ENCODE results near the gene NXPH4.
A peak's percentile ranks its signal among the peaks of the same experiment; 100 is the strongest.

The NXPH4 gene

DNA sequence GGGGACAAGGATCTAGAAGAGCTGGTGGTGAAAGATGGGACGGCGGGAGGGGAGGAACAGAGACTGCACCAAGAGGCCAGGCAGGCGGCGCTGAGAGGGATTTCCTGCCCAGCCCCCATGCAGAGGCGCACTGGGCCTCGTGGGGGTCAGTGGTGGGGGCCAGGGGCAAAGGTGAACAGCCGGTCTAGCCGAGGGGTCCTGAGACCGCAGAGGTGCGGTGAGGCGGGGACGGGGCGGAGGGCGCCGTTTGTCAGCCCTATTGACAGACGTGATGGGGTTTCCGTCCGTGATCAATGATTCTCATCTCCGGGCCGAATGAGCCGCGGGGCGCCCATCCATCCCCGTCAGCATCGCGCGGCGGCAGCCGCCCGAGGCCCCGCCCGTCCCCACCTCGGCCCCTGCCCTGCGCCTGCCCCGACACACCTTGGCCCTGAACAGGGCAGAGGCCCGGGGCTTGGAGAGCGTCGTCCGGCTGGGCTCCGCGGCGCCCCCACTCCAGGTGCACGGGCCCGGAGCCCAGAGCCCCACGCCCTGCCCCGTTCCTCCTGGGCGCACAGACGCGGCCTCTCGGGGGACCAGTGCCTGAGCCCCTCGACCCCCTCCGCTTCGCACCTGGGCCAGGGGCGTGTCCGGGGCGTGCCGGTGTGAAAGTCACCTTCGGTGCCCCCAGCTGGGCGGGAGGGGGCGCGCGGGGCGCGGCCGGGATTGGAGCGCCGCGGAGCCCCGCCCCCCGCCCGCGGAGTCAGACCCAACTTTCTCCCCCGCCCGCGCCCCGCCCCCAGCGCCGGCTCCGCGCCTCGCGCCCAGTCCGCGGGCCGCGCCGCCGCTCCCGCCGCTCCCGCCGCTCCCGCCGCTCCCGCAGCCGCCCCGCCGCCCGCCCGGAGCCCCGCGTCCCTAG is at the start of gene NXPH4:
NXPH4 (plus strand) TSS at position 781 of the 898 bp plus-strand sequence. CDS start 176 bp downstream, outside the sequence.
- DNase-seq = peak; percentile 46

DNA sequence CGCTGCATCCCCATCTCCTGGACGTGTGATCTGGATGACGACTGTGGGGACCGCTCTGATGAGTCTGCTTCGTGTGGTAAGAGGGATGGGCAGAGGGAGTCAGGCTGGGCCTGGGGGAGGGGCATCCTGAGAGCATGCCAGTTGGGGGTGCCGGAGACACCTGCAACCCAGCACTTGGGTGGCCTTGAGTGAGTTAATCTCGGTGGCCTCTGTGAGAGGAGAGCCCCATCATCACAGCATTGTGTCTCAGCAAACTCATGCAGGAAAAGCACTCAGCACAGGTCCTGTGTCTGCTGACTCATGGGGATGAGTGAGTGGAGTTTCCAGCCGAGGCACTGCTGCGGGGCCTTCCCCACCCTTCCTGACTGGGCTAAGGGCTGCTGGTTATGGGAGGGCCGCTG is 49.6 kb upstream of the NXPH4 start:
- no peak for DNase-seq

- no peak for DNase-seq
Measured at GRCh38 chr12:57168058-57168457, 48.5 kb upstream of the NXPH4 start.

DNA sequence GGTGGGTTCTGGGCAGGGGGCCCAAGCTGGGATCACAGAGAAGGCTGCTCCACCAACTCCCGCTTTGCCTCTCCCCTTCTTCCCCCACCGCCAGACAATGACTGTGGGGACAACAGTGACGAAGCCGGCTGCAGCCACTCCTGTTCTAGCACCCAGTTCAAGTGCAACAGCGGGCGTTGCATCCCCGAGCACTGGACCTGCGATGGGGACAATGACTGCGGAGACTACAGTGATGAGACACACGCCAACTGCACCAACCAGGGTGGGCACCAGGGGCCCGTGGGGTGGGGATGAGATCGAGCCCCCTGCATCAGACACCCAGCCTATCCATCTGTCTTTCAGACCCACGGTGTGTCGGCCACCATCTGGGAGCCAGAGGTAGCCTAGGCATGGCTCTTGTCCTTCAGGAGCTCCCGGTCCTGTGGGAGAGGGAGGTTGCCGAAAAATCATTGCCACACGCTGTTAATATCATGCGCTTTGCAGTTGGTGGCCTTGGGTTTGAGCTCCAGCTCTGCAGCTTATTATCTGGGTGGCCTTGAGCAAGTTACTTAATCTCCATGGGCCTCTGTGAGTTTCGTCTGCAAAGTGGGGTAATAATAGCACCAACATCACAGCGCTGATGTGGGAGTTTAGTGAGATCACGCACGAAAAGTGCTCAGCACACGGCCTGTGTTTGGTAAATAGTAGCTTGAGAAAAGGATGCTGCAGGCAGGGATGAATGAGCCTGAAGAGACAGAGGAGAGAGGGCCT is 47.4 kb upstream of the NXPH4 start:
- no peak for DNase-seq

- no peak for DNase-seq
Measured at GRCh38 chr12:57169969-57170368, 46.6 kb upstream of the NXPH4 start.

- DNase-seq = no peak
Measured at GRCh38 chr12:57170408-57170807, 46.2 kb upstream of the NXPH4 start.

DNA sequence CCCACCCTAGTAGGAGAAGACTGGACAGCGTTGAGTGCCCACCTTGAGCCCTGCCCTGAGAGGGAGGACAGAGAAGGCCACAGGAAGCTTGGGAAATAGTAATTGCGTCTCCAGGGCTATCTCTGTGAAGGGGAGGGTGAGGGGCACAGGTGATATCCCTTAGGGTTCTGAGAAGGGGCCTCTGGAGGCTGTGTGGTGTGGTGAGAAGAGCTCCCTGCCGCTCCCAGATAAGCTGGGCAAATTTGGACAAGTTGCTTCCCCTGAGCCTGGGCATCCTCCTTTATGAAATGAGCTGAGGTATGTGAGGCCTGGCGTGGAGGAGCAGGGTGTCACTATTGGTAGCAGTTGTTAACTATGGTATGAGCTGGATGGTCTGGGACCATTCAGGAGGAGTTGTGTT is 45.7 kb upstream of the NXPH4 start:
- DNase-seq = no peak

- no peak for DNase-seq
Measured at GRCh38 chr12:57171668-57172067, 44.9 kb upstream of the NXPH4 start.

GRCh38 chr12:57173089-57173488 is 43.5 kb upstream of the NXPH4 start:
- no peak for DNase-seq

GRCh38 chr12:57173683-57174082 is 42.9 kb upstream of the NXPH4 start:
- DNase-seq = no peak

DNA sequence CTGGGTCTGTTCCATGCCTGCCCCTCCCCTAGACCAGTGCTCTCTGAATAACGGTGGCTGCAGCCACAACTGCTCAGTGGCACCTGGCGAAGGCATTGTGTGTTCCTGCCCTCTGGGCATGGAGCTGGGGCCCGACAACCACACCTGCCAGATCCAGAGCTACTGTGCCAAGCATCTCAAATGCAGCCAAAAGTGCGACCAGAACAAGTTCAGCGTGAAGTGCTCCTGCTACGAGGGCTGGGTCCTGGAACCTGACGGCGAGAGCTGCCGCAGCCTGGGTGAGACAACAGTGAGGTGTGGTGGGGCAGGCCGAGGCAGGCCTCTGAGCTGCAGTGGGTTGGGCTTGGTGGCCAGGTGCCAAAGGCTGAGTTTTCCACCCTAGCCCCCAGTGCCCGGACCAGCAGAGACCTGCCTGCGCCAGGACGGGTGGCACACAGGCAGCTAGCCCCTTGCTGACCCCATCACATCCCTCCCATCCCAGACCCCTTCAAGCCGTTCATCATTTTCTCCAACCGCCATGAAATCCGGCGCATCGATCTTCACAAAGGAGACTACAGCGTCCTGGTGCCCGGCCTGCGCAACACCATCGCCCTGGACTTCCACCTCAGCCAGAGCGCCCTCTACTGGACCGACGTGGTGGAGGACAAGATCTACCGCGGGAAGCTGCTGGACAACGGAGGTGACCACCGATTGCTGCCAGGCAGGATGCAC is 41.0 kb upstream of the NXPH4 start:
- DNase-seq = peak; percentile 88

DNA sequence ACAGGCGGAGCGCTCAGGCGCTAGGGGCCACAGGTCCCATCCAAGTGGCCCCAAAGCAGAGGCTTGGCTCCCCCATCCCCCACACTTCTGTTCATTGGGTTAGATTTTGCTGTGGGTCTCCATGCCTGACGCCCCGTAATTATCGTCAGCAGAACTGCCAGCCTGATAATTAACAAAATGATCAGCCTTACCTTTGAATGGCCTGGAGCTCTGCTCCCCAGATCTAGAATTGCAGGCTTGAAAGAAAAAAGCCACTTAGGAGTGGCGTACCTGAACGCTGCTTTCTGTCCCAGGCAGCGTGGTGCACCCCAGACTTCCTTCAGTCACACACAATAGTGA is 40.5 kb upstream of the NXPH4 start:
- DNase-seq = no peak

- DNase-seq = no peak
Measured at GRCh38 chr12:57176846-57177245, 39.7 kb upstream of the NXPH4 start.

DNA sequence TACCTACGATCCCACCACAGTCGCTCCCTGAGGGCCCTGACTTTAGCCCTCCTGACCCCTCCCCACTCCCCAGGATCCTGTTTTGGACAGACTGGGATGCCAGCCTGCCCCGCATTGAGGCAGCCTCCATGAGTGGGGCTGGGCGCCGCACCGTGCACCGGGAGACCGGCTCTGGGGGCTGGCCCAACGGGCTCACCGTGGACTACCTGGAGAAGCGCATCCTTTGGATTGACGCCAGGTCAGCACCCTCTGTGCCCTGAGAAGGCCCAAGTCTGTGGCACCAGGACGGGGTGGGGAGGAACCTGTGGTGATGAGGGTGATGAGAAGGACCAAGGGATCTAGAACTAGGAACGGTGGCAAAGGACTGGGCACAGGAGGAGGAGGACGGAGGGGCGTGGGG is 39.2 kb upstream of the NXPH4 start:
- DNase-seq = no peak

- DNase-seq = no peak
Measured at GRCh38 chr12:57178213-57178612, 38.4 kb upstream of the NXPH4 start.

- DNase-seq = no peak
Measured at GRCh38 chr12:57179331-57180086, 37.1 kb upstream of the NXPH4 start.

DNA sequence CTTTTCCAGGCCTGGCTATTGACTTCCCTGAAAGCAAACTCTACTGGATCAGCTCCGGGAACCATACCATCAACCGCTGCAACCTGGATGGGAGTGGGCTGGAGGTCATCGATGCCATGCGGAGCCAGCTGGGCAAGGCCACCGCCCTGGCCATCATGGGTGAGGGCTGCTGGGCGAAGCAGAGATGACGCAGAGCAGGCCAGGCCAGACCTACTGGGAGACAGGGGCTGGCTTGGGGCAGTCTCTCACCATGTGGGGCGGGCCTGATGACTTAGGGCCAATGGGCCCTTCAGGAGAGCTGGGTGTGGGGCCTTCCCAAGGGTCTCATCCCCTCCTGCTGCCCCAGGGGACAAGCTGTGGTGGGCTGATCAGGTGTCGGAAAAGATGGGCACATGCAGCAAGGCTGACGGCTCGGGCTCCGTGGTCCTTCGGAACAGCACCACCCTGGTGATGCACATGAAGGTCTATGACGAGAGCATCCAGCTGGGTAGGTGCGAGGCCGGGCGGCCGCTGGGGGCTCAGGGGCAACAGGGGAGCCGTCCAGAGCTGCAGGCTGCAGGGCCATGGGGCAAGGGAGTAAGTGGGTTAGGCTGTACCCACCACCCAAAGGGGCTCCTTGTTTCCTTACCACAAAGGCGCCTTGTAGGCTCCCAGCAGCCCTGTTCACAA is 36.1 kb upstream of the NXPH4 start:
- DNase-seq = no peak

DNA sequence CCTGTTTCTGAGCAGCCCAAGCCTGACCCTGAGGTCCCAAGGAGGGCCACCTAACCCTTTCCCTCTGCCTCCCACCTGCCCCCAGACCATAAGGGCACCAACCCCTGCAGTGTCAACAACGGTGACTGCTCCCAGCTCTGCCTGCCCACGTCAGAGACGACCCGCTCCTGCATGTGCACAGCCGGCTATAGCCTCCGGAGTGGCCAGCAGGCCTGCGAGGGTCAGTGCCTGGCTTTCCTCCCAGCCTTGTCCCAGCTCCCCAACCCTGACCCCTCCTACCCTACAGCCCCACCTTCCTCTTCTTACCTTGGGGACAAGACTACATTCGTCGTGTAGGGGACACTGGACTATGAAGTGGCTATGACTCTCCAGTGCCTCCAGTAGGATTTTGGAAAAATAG is 35.5 kb upstream of the NXPH4 start:
- no peak for DNase-seq

DNA sequence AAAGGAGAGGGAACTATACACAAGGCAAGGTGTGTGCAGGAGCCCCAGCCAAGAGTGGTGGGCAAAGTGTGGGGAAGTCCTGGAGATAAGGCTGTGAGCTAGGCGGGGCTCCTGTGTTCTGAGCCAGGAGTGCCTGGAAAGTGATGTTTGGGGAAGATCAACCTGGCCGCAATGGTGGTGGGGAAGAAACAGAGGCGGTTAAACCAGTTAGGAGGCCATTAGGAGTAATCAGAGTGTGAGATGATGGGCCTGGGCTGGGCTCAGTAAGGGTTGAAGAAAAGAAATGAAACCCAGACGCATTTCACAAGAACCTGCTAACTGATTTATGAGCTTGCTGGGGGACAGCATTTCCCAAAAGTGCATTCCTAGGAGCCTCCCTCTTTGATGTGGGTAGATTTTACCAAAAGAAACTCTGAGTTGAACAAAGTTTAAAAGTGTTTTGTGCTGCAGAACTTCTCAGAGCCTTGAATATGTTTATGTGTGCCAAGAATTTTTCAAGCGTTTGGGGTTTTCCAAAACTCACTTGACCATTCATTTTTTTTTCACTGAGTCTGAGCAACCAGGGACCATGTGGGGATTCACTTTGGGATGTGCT is 34.9 kb upstream of the NXPH4 start:
- no peak for DNase-seq

DNA sequence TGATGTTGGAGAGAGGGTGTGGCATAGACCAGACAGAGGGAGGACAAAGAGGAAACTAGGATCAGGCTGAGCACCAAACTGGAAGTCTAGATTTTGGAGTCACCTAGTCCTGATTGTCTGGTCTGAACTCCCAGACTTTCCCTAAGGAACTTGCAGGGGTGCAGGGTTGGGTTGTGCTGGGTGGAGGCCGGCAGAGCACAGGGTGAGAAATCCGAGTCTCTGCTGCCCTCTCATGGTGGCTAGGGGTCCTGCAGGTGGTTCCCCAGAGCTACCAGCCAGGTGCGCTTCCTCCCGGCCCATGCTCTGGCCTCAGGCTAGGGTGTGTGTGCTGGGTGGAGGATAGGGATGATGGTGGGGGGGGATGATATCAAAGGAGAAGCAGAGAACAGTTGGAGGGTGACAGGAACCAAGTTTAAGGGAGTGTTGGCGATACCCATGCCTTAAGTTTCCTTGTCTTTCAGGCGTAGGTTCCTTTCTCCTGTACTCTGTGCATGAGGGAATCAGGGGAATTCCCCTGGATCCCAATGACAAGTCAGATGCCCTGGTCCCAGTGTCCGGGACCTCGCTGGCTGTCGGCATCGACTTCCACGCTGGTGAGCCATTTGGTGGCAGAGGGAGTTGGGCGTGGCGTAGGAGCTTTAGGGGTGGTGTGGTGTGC is 33.5 kb upstream of the NXPH4 start:
- peak; percentile 57 for DNase-seq

Data from NCI-H748 treated with DMSO at 0.1 percent for 48 hours (cell line).